ENCODE measurements around the gene PDK4. TPM values are rescaled to one million over a fixed set of nuclear protein-coding genes. Genes with fewer than 3 reads are reported as not detected.

Gene PDK4
- total and polyA plus RNA-seq, 10 of the 15 experiments (the other 5 are each of a cell fraction or from before 2014, with no cell fraction given): 0.03 to 0.46 TPM; not detected in 8

GRCh38 chr7:95614442-95614940, 18.2 kb upstream of the PDK4 start:
- ChIA-PET SMC1A (ENCODE audit: uncharacterized antibody, unreplicated experiment) (no interaction called here), CTCF (interaction anchor here (1.4 to 1.6 kb wide), 2 partner anchors 66 to 103 kb away, joined by 4 to 5 read pairs; no protein-coding TSS in a partner anchor), RAD21 (ENCODE audit: unreplicated experiment) (no interaction called here), POLR2A (no interaction called here)
- H3K4me3 ChIP-seq: no peak overlapping the region
- no peaks in the 10 kb centered on the region; the same call in 1 of the 2 replicates for H3K4me1 ChIP-seq (ENCODE audit: control insufficient read depth, insufficient read depth, low read length)
- ATAC-seq: no peak
- H3K27me3 ChIP-seq (replicated peaks in 1 of 2; ENCODE audit: control insufficient read depth in 2 of 2, insufficient read depth in 2 of 2, low read length in 1 of 2): no peaks in the 10 kb centered on the region
- in situ Hi-C loops (cut with MboI): no loop called here
- no peak overlapping the region for H3K27ac ChIP-seq (ENCODE audit: control insufficient read depth, insufficient read depth)
- H3K79me2 ChIP-seq (ENCODE audit: control insufficient read depth, insufficient read depth, low read length): no peaks in the 10 kb centered on the region
- BruUV-seq (replicated peaks): no TSS peak
- H2AFZ ChIP-seq (ENCODE audit: control insufficient read depth, low read depth, low read length): no peak overlapping the region
- TF ChIP-seq ZNF274 (IDR thresholded peaks at IDR 0.05; ENCODE audit: insufficient read depth, insufficient read length): no peak
- no peak for TF ChIP-seq ZNF24 (IDR thresholded peaks at IDR 0.05)
- TF ChIP-seq HDGF (IDR thresholded peaks at IDR 0.05): no peak
- TF ChIP-seq SREBF1 (IDR thresholded peaks at IDR 0.05; ENCODE audit: low read length): no peak
- TF ChIP-seq SIN3A (IDR thresholded peaks at IDR 0.05; ENCODE audit: low read depth, low read length): no peak
- TF ChIP-seq DPF2 (IDR thresholded peaks at IDR 0.05): no peak
- TF ChIP-seq BHLHE40 (IDR thresholded peaks at IDR 0.05; ENCODE audit: borderline replicate concordance in 1 of 2, low read depth in 2 of 2, low read length in 1 of 2): no peak
- no peak for TF ChIP-seq KAT2A (conservative IDR thresholded peaks at IDR 0.05; ENCODE audit: control insufficient read depth, low read depth, low read length)
- no peak for TF ChIP-seq BACH1 (IDR thresholded peaks at IDR 0.05; ENCODE audit: borderline replicate concordance)
- TF ChIP-seq PKNOX1 (IDR thresholded peaks at IDR 0.05): no peak
- 48% methylated on average over 1 of the region's 1 CpG for WGBS (ENCODE audit: insufficient coverage, insufficient replicate concordance, low lambda C conversion rate, missing lambda C conversion rate)
- FAIRE-seq: no peak
- H3K9me3 ChIP-seq (replicated peaks; ENCODE audit: control insufficient read depth, insufficient read depth, low read length): no peaks in the 10 kb centered on the region; the same call in 2 of the 3 replicates
- H3K36me3 ChIP-seq (ENCODE audit: control insufficient read depth in 2 of 2, insufficient read depth in 2 of 2, low read length in 1 of 2): no peaks in the 10 kb centered on the region
- no peak overlapping the region for H3K9ac ChIP-seq (ENCODE audit: control insufficient read depth, insufficient read depth, low read length)
- no peaks in the 10 kb centered on the region for H4K20me1 ChIP-seq (ENCODE audit: control insufficient read depth, insufficient read depth)
- no peak for DNase-seq (ENCODE audit: low read depth, low spot score)
- intact Hi-C loops (cut with micrococcal nuclease; ENCODE audit: unreplicated experiment): no loop called here
- H3K4me2 ChIP-seq (ENCODE audit: control insufficient read depth, insufficient read depth): no peak overlapping the region

All from GM12878 (cell line).